ENCODE measurements around the gene MATN3. TPM values are rescaled to one million over a fixed set of nuclear protein-coding genes. Genes with fewer than 3 reads are reported as not detected.

MATN3 gene
- total and polyA plus RNA-seq, 9 of the 15 experiments (the other 6 are each of a cell fraction or from before 2014, with no cell fraction given): not detected

GRCh38 chr2:20050646-20051531 lies 38.4 kb upstream of the MATN3 start (continued):
- TF ChIP-seq CTCF (IDR thresholded peaks at IDR 0.05 in 2 of 3, conservative IDR thresholded peaks at IDR 0.05 in 1 of 3; ENCODE audit: insufficient read depth in 2 of 3, low read depth in 1 of 3, low read length in 3 of 3) (peak; percentile 20 to 28 (median 20); a peak in 2 of 6 replicates), GABPB2 (CRISPR knock-in tag; conservative IDR thresholded peaks at IDR 0.05) (no peak), MLLT1 (IDR thresholded peaks at IDR 0.05) (peak in 1 of 2 experiments; percentile 28; a peak in 1 of 4 replicates), SMARCA5 (IDR thresholded peaks at IDR 0.05) (no peak), ZNF395 (CRISPR knock-in tag; IDR thresholded peaks at IDR 0.05) (peak; percentile 42; the same call in 1 of the 2 replicates), TBL1XR1 (IDR thresholded peaks at IDR 0.05; ENCODE audit: low read length in 2 of 2) (no peak), ZNF197 (CRISPR knock-in tag; IDR thresholded peaks at IDR 0.05; ENCODE audit: low read depth) (0 out of 2 replicates have a peak, but pooled peaks have one; percentile 16), ADNP (tag; IDR thresholded peaks at IDR 0.05) (no peak), ZNF449 (CRISPR knock-in tag; IDR thresholded peaks at IDR 0.05) (peak; percentile 91; the same call in 1 of the 2 replicates), HNRNPLL (IDR thresholded peaks at IDR 0.05; ENCODE audit: low read depth, low read length, poor library complexity, severe bottlenecking) (no peak), MAZ (CRISPR knock-in tag; conservative IDR thresholded peaks at IDR 0.05 in 1 of 2, IDR thresholded peaks at IDR 0.05 in 1 of 2) (0 out of 4 replicates have a peak, but pooled peaks of 1 of the 2 experiments have one; percentile 36), CTBP1 (IDR thresholded peaks at IDR 0.05; ENCODE audit: borderline replicate concordance) (no peak), FOSL1 (tag; conservative IDR thresholded peaks at IDR 0.05) (peak; percentile 25; the same call in 1 of the 2 replicates), MXI1 (IDR thresholded peaks at IDR 0.05; ENCODE audit: low read depth, low read length) (no peak), CBX2 (IDR thresholded peaks at IDR 0.05; ENCODE audit: insufficient read depth, low read length, poor library complexity, severe bottlenecking) (no peak), ZNF140 (CRISPR knock-in tag; IDR thresholded peaks at IDR 0.05) (no peak), ZBED1 (IDR thresholded peaks at IDR 0.05) (0 out of 2 replicates have a peak, but pooled peaks have one; percentile 6), GABPB1 (CRISPR knock-in tag; IDR thresholded peaks at IDR 0.05) (0 out of 2 replicates have a peak, but pooled peaks have one; percentile 10)

Measured in K562 (cell line).